ENCODE results near the gene DPP10.

DNA sequence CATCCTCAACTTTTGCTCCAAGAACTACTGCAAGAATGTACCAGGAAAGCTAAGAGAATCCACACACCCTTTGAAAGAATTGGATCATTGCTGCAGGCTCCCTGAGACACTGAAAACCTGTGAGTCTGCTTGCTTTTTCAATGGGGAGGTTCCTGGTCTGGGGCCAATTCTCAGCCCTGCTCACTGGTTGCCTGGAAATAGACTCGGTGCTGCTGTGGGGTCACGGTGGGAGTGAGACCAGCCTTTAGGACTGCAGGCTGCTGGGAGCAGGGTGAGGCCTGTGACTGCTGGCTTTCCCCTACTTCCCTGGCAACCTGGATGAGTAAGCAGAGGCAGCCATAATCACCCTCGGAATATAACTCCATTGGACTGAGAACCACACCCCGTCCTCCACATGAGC, 569.3 kb downstream of the DPP10 start:
- TF ChIP-seq, protein P1, sequence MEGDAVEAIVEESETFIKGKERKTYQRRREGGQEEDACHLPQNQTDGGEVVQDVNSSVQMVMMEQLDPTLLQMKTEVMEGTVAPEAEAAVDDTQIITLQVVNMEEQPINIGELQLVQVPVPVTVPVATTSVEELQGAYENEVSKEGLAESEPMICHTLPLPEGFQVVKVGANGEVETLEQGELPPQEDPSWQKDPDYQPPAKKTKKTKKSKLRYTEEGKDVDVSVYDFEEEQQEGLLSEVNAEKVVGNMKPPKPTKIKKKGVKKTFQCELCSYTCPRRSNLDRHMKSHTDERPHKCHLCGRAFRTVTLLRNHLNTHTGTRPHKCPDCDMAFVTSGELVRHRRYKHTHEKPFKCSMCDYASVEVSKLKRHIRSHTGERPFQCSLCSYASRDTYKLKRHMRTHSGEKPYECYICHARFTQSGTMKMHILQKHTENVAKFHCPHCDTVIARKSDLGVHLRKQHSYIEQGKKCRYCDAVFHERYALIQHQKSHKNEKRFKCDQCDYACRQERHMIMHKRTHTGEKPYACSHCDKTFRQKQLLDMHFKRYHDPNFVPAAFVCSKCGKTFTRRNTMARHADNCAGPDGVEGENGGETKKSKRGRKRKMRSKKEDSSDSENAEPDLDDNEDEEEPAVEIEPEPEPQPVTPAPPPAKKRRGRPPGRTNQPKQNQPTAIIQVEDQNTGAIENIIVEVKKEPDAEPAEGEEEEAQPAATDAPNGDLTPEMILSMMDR (IDR thresholded peaks at IDR 0.05) = no peak
- TF ChIP-seq, protein P2, sequence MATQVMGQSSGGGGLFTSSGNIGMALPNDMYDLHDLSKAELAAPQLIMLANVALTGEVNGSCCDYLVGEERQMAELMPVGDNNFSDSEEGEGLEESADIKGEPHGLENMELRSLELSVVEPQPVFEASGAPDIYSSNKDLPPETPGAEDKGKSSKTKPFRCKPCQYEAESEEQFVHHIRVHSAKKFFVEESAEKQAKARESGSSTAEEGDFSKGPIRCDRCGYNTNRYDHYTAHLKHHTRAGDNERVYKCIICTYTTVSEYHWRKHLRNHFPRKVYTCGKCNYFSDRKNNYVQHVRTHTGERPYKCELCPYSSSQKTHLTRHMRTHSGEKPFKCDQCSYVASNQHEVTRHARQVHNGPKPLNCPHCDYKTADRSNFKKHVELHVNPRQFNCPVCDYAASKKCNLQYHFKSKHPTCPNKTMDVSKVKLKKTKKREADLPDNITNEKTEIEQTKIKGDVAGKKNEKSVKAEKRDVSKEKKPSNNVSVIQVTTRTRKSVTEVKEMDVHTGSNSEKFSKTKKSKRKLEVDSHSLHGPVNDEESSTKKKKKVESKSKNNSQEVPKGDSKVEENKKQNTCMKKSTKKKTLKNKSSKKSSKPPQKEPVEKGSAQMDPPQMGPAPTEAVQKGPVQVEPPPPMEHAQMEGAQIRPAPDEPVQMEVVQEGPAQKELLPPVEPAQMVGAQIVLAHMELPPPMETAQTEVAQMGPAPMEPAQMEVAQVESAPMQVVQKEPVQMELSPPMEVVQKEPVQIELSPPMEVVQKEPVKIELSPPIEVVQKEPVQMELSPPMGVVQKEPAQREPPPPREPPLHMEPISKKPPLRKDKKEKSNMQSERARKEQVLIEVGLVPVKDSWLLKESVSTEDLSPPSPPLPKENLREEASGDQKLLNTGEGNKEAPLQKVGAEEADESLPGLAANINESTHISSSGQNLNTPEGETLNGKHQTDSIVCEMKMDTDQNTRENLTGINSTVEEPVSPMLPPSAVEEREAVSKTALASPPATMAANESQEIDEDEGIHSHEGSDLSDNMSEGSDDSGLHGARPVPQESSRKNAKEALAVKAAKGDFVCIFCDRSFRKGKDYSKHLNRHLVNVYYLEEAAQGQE (IDR thresholded peaks at IDR 0.05; ENCODE audit: insufficient read depth in 1 of 2, low read depth in 2 of 2, low read length in 1 of 2) = no peak
- TF ChIP-seq POLR2AphosphoS5 (IDR thresholded peaks at IDR 0.05; ENCODE audit: low read depth, low read length) (no peak), SIN3A (IDR thresholded peaks at IDR 0.05; ENCODE audit: borderline replicate concordance, insufficient read depth, low read depth, low read length) (no peak)
